Left cardiac atrium (tissue), 4 donors: Measurements from ENCODE around the gene SRPX2. TPM values are rescaled to one million over a fixed set of nuclear protein-coding genes. Genes with fewer than 3 reads are reported as not detected.
"Not testable (repeated sequence)": the region's sequence is repeated elsewhere in the genome, so short reads cannot be mapped to it uniquely, and the experiment has no call there.

Source experiments
- ATAC-seq, 2 donors: fragments of 200-7000 bp; cut with Tn5 transposase; one replicate each; pipeline ENCODE4 v1.9.1; 2020; ENCODE audit warnings: mild to moderate bottlenecking in 2 of 2, moderate library complexity in 2 of 2
- DNase-seq: peaks from one replicate; pipeline ENCODE4 v3.0.0-alpha.2; 2020
- intact Hi-C, 2 donors: fragments of 100-400 bp; cut with DNase I; formaldehyde crosslinking; loops; one replicate each; pipeline versions ENCODE4 v1.14.1 to v1.15.1; 2022 to 2023
- total RNA-seq, 2 donors: library from RNA; stranded (reverse); fragmentation: NEBNext Ultra II Directional; extraction: Animal tissue kit (Norgen Biotek cat#: 25700); gene quantifications; one replicate each; pipeline ENCODE4 v1.2.1, GENCODE V29; 2021
- donor health status: DM: no; HTN: yes; CAD: no.
- donor health status: DM: no; HTN: yes; CAD: no; lungs with severe emphysema.
- donor health status: DM: yes; HTN: yes; CAD: no.
- donor health status: Dilated cardiomyopathy.

The SRPX2 gene
- total RNA-seq, 2 donors from 2014 or later, result 20.4 to 37.4 TPM

DNA sequence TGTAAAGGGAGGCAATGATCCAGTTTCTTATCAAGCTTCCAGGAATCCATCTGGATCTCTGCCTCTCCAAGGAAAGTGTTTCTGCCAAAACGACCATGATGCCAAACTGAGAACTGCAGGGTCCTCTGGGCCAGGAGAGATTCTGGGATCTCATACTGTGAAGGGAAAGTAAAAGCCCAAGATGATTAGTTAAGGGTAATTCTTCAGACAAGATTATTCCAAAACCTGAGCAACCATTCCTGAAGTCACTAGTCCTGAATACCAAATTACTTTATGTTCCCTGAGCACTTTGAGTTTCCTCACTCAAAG is 42.0 kb downstream of the SRPX2 start:
- intact Hi-C loops, result loop anchor here (2.0 to 10.0 kb wide), 3 partner anchors 81 to 599 kb away; no protein-coding TSS in a partner anchor

DNA sequence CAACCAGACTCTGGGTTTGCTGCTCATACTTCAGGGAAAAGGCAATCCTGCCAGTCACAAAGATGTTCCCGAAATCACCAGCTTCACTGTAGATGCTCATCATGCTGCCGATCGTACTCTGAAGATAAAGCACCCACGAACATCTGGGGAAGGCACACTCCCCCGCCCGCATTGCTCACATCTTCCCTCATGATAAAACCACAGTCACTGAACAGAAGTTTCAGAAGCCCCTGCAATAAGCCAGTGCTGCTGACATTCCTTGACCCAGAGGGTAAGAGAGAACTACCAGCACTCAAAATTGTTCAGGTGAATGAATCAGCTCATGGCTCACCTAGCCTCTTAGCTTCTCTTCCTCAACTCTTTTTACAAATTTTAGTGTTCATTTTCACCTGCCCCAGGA is 43.1 kb downstream of the SRPX2 start:
- ATAC-seq (no peak), DNase-seq (no peak)
- intact Hi-C loops, result loop anchor here (5.0 to 10.0 kb wide), 2 partner anchors 80 to 598 kb away; no protein-coding TSS in a partner anchor

More for the DNA sequence above, 42.0 kb downstream of the SRPX2 start:
- no peak for ATAC-seq
- no peak for DNase-seq

DNA sequence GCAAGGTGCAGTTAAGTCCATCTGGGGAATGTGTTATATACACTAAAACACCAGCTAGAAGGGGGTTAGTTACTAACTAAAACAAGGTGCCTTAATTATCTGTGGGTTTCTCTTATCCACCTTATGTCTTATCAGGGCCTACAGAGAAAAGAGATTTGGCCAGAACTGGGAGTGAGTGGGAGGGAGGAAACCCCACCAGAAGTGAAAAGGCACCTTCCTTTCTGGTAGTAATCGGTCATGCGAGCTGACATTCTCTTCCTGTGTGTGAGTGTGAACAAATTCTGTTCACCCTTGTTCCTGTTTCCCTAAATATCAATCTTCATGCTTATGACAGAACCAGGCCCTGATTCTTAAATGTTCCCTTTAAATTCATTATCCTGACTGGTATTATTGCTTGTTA is 43.5 kb downstream of the SRPX2 start:
- DNase-seq, result no peak
- intact Hi-C loops, result loop anchor here (5.0 to 10.0 kb wide), 2 partner anchors 80 to 597 kb away; no protein-coding TSS in a partner anchor
- ATAC-seq, result no peak

DNA sequence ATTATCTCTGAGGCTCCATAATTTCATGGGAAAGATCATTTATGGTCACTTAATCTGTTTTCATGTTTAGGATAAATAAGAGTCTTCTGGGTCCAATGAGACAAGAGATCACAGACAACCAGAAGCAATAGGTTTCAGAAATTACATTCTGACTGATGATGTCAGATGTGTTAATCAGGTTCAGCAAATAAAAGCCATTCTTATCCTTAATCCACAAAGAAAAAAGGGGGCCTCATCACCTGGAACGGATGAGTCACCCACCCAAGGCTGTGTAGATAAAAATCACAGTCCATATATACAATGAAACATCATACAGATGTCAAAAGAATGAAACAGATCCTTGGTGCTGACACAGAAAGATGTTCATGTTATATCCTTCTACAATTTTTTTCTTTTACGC is 51.3 kb downstream of the SRPX2 start:
- DNase-seq, result no peak
- no peak for ATAC-seq
- intact Hi-C loops, result no loop called here

DNA sequence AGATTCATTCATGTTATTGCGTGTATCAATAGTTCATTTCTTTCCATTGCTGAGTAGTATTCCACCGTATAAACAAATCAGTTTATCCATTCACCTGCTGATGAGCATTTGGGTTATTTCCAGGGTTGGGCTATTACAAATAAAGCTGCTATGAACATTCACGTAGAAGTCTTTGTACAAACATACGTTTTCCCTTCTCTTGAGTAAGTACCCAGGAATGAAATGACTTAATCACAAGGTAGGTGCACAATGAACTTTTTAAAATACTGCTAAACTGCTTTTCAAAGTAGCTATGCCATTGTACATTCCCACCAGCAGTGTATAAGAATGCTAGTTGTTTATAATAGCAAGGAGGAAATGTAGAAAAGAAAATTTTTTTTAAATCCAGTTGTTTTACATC is 52.0 kb downstream of the SRPX2 start:
- no peak for ATAC-seq
- no peak for DNase-seq
- intact Hi-C loops, result no loop called here

DNA sequence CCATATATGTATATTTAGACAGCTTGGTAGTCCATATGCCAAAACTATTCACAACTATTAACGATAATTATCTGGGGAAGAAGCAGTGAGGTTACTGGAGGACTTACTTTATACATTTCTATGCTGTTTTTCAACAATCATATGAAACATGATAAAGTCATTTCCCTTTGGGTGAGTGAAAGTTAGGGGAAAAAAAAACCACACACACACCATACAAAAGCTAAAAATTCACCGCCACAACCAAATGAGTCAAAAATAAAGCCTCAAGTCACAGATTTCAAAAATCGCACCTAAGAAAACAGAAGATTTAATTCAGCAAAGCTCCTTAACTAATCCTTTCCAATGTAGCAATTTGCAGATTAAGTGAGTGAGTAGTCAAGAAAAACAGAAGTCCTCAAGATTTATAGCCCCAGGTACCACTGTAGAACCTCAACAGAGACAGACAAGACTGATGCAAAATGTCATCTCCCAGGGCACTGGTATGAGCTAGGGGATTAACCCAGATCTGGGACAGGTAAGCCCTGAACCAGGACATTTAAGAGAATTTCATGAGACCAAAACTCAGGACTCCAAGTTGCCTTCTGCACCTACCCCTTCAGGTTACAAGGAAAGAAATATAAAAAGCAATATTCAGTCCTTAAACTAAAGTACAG is 52.8 kb downstream of the SRPX2 start:
- DNase-seq, result no peak
- ATAC-seq, result no peak
- intact Hi-C loops, result no loop called here

DNA sequence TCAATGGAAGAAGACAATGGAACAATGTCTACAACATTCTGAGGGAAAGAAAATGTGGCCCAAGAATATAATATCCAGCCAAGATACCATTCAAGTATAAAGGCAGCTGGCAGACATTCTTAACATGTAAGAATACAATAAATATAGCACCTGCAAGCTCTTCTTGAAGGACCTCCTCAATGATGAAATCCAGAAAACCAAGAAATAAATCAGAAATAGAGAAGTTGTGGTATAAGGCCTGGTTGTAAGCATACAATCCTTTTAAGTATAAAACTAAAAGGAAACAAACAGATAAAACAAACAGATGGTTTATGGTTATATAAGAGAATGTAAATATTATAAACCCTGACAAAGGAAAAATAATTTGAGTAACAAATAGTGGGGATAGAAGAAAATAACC is 54.6 kb downstream of the SRPX2 start:
- intact Hi-C loops, result no loop called here
- ATAC-seq (no peak), DNase-seq (no peak)

DNA sequence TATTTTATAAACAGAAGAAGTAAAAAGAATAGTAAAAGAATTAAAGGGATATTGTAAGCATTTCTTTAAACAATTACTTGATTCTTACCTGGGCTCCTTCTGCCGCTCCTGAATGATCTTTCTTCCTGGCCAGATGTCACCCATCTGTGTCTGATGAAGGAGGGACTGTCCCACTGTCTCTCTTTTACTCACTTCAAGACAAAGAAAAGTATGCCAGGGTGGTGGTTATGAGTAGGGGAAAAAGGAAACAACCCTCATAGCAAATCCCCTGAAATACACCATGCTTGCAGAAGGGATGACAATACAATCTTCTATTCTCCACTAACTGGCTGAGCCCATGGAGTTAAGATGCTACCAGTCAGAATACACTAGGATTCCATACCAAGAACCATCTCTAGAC is 56.8 kb downstream of the SRPX2 start:
- intact Hi-C loops, result no loop called here
- DNase-seq, result no peak
- ATAC-seq, result no peak

DNA sequence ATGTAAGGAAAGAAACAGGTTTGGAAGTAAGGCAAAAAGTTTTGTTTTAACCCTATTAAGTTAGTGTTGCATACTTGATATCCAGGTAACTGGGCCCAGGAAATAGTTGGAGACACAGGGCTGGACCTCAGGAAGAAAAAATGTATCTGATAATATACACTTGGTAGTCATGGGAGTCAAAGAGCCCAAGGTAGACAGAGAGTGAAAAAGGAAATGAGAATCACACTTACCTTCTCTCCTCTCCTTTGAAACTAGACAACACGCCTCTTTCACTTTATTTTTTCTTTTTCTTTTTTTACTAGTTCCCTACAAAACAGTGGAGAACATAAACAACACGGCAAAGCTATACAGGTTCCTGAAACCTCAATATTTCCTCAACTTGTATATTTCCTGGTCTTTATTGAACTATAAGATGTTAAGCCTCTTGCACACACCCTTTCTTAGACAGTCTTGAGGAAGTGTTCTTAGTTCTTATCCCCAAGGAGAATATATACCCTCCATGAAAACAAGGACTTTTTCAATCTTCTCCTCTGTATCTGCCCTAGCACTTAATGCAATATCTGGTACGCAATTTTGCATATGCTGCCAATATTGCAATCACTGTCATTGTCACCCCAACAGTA is 60.7 kb downstream of the SRPX2 start:
- DNase-seq, result no peak

DNA sequence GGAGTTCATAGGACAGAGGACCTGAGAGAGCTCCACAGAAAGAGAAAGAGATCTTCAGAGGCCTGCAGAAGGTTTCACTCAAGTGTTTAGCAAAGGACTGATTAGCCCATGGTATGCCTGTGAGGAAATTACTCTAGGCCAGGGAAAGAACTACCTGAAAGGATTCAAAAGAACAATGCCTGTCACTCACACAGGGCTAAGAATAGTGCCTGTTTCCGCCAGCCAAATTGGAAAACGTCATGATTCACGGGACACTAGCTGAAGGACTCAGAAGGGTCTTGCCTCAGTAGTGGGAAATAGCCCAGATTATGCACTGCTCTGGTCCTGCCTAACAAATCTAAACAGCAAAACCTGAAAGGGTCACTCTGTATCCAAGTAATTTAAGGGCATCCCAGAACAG is 66.8 kb downstream of the SRPX2 start:
- DNase-seq, result no peak
- no peak for ATAC-seq

More for the DNA sequence above, 60.7 kb downstream of the SRPX2 start:
- ATAC-seq, result no peak
- intact Hi-C loops, result no loop called here

DNA sequence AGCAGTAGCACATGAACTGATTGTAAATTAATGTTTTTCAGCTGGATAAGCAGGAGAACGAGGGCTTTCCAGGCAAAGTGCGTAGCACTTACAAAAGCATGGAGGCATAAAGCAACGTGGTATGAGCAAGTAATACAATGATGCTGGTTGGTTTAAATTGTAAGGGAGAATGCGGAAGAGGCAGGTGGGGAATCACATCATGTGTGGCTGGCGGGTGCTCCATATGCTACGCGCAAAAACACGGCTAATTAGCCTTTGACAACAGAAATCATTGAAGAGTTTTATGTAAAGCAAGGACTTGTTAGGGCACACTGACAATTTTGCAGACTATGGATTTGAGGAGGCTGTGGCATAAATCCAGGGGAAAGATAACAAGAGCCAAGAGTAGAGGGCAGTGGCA is 73.4 kb downstream of the SRPX2 start:
- ATAC-seq (no peak), DNase-seq (no peak)
- intact Hi-C loops, result no loop called here

More for the DNA sequence above, 66.8 kb downstream of the SRPX2 start:
- intact Hi-C loops, result no loop called here

DNA sequence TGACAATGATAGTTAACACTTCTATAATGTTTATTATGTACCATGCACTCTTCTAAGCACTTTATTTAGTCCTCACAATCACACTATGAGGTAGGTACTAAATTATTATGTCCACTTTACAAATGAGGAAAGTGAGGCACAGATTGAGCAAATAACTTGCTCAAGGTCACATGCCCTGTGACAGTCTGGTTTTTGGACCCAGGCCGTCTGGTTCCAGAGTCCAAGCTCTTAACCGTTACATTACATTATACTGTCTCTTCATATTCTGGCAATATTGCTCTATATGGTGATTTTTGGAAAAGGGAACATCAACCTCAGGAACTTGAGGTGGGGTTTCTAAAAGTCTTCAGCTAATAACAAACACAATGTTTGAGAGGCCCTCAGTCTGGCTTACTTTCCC is 75.1 kb downstream of the SRPX2 start:
- ATAC-seq, result no peak
- no peak for DNase-seq
- intact Hi-C loops, result no loop called here

DNA sequence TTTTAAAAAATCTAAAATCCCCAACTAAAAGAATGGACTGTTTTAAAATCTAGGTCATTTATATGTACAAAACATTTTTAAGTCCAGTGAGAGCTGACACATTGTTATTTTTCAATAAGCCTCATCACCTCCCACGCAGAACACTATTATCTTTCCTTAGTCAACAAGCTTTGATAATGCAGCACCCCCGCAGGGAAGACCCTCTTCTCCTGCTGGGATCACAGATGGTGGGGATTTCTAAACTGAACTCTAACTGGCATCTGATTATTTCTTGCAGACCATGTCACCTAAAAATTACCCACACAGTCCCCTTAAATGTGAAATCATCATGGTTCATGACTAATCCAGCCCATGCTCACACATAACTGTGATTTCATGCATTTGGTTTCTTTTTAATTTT is 76.3 kb downstream of the SRPX2 start:
- intact Hi-C loops, result no loop called here
- ATAC-seq, result no peak

DNA sequence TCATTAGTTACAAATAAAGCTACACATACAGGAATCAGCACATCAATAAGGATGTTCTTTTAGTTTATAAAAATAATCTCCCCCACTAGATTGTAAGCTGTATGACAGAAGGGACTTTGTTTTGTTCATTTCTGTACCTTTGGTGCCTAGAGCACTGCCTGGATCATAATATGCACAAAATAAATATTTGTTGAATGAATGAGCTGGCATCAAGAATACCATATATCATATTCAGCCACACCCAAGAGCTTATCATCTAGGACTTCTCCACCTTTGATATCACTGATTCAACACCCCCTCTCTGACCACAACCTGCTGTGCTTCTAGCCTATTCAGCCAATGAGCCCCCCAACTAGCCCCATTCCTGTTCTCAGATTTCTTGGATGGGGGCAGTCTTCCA is 77.3 kb downstream of the SRPX2 start:
- ATAC-seq (no peak), DNase-seq (no peak)
- intact Hi-C loops, result no loop called here

More for the DNA sequence above, 76.3 kb downstream of the SRPX2 start:
- no peak for DNase-seq

DNA sequence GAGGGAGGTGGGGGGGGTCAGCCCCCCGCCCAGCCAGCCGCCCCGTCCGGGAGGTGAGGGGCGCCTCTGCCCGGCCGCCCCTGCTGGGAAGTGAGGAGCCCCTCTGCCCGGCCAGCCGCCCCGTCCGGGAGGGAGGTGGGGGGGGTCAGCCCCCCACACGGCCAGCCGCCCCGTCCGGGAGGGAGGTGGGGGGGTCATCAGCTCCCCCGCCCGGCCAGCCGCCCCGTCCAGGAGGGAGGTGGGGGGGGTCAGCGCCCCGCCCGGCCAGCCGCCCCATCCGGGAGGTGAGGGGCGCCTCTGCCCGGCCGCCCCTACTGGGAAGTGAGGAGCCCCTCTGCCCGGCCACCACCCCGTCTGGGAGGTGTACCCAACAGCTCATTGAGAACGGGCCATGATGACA is 80.0 kb downstream of the SRPX2 start:
- ATAC-seq, intact Hi-C loops, DNase-seq: not testable (repeated sequence)

Other genes starting within 250 kb of the SRPX2 start
- 1 to 10 TPM in 1 of 2 donors, under 1 TPM in 1; 0.76 to 1.0 TPM for gene PCDH19, start 233.9 kb upstream of the SRPX2 start, total RNA-seq
- gene TNMD, start 59.3 kb upstream of the SRPX2 start, total RNA-seq, result 1 to 10 TPM in 1 of 2 donors, under 1 TPM in 1; 0.77 to 1.8 TPM
- 10 to 100 TPM in 1 of 2 donors, 1 to 10 TPM in 1; 8.0 to 10.1 TPM for gene TSPAN6, start 7.4 kb upstream of the SRPX2 start, total RNA-seq
- gene SYTL4, start 87.9 kb downstream of the SRPX2 start, total RNA-seq, result 1 to 10 TPM; 3.6 to 5.8 TPM
- 1 to 10 TPM; 7.1 to 7.5 TPM for gene CSTF2, start 176.2 kb downstream of the SRPX2 start, total RNA-seq
- not detected for gene NOX1, start 230.2 kb downstream of the SRPX2 start, total RNA-seq